ENCODE measurements around the gene LRP1.
A peak's percentile ranks its signal among the peaks of the same experiment; 100 is the strongest.

Gene LRP1

GRCh38 chr12:57178213-57178612 lies 49.9 kb downstream of the LRP1 start:
- no peak for DNase-seq

- DNase-seq, result no peak
These were observed 51.2 kb downstream of the LRP1 start for GRCh38 chr12:57179331-57180086.

GRCh38 chr12:57180321-57180989 lies 52.2 kb downstream of the LRP1 start:
- no peak for DNase-seq

GRCh38 chr12:57181072-57181471 lies 52.8 kb downstream of the LRP1 start:
- DNase-seq, result no peak

GRCh38 chr12:57181561-57182155 lies 53.4 kb downstream of the LRP1 start:
- DNase-seq, result no peak

- DNase-seq, result peak; percentile 73 to 86 (median 76)
These were observed 54.8 kb downstream of the LRP1 start for GRCh38 chr12:57182918-57183575.

GRCh38 chr12:57183939-57184725 lies 55.8 kb downstream of the LRP1 start:
- no peak for DNase-seq

- no peak for DNase-seq
These were observed 57.1 kb downstream of the LRP1 start for GRCh38 chr12:57185403-57185802.

- no peak for DNase-seq
These were observed 57.7 kb downstream of the LRP1 start for GRCh38 chr12:57185906-57186508.

GRCh38 chr12:57187222-57188089 lies 59.2 kb downstream of the LRP1 start:
- no peak for DNase-seq

GRCh38 chr12:57188090-57188425 lies 59.8 kb downstream of the LRP1 start:
- DNase-seq, result no peak

- no peak for DNase-seq
These were observed 61.8 kb downstream of the LRP1 start for GRCh38 chr12:57190037-57190436.

- DNase-seq, result no peak
These were observed 62.5 kb downstream of the LRP1 start for GRCh38 chr12:57190821-57191220.

GRCh38 chr12:57191410-57191809 lies 63.1 kb downstream of the LRP1 start:
- DNase-seq, result no peak

- DNase-seq, result no peak
These were observed 64.6 kb downstream of the LRP1 start for GRCh38 chr12:57192920-57193319.

- DNase-seq, result peak in 2 of 3 experiments; percentile 21
These were observed 65.5 kb downstream of the LRP1 start for GRCh38 chr12:57193706-57194245.

- peak in 1 of 3 experiments; percentile 19 for DNase-seq
These were observed 66.0 kb downstream of the LRP1 start for GRCh38 chr12:57194253-57194652.

- no peak for DNase-seq
These were observed 66.9 kb downstream of the LRP1 start for GRCh38 chr12:57195186-57195585.

- DNase-seq, result peak in 1 of 3 experiments; percentile 28
These were observed 67.5 kb downstream of the LRP1 start for GRCh38 chr12:57195611-57196371.

- DNase-seq, result peak in 1 of 3 experiments; percentile 58
These were observed 68.2 kb downstream of the LRP1 start for GRCh38 chr12:57196439-57196838.

Measured in NCI-H1417 (cell line).